ENCODE data around the gene TFDP3.

DNA sequence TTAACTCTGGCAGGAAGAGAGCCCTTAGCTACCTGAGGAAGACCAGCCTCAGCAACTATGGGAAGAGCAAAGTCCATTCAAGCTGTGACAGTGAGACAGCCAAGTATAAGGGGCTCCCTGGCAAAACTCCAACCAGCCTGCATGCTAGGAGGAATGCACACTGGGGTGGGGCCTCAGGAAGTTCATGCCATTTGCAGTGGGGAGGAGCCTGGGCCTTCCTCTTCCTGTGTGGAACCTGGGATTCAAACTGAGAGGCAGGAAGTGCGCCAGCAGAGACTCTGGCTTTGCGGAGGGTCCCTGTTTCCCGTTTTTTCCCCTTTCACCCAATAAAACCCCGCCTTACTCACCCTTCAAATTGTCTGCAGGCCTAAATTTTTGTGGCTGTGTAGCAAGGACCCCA is 33.0 kb downstream of the TFDP3 start:
- TF ChIP-seq POLR2AphosphoS5 (IDR thresholded peaks at IDR 0.05; ENCODE audit: borderline replicate concordance, low read depth, low read length) = no peak
- TF ChIP-seq EZH2 (IDR thresholded peaks at IDR 0.05) = no peak
- no peak for TF ChIP-seq FOXP2 (optimal IDR thresholded peaks at IDR 0.05; ENCODE audit: control extremely low read depth, extremely low read length, insufficient read depth)
